HG02885 (cell line): Measurements from ENCODE around the gene RITA1.

Experiments
- ATAC-seq: cut with Tn5 transposase; IDR thresholded peaks from one replicate; pipeline ENCODE4 v1.9.1; 2021; ENCODE audit warnings: mild to moderate bottlenecking; ENCODE audit not compliant: unreplicated experiment, poor library complexity

RITA1 gene

DNA sequence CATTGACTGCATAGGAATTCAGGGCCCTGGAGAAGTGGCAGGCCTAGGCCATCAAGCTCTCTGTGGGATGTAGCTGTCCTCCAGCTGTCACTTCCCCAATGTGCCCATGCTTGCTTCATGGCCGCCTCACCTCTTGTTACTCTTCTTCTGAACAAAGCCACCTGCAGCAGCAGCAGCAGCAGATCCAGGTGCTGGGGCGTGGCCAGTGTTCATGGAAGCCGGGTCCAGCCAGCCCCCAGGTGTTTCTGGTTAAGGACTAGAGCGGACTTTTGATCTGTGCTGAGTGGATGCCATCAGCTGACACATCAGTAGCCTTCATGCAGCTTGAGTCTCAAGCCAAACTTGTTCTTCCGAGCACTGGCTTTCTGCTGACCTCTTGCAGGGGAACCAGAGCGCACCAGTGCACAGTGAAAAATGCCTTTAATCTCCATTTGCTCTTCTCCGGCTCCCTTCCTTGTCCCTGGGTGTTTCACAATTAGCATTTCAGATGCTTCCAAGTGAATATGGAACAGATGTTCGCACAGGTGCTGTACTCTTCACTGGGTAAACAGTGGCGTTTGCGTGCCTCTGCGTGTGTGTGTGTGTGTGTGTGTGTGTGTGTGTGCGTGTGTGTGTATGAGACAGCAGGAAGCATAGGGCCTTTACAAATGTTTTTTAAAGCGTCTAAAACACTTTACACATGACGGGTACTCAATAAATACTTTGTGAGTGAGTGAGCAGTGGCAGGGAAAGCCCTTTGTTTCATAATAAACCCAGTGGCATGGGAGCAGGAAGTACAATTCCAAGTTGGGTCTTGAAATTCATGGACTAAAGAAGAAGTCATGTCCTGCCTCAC lies 55.9 kb downstream of the RITA1 start:
- no peak for ATAC-seq
